HCT116 (cell line): ENCODE results near the gene FCHO2. TPM values are rescaled to one million over a fixed set of nuclear protein-coding genes. Genes with fewer than 3 reads are reported as not detected.

Experiments used
- ATAC-seq: fragments of 200-7000 bp; cut with Tn5 transposase; 2 replicates; pipeline ENCODE4 v1.9.1; 2020; ENCODE audit warnings: mild to moderate bottlenecking, moderate library complexity
- BruUV-seq: library from RNA; stranded (reverse); fragments of 400-500 nt; replicated peaks from 2 replicates; lab custom pipeline; 2021; lab: Mats Ljungman, UMichigan
- CTCF ChIA-PET: fragments of 300-600 bp; sonication (Branson Sonifier 250); formaldehyde crosslinking; loops from one replicate; lab custom pipeline; 2021; ENCODE audit warnings: antibody characterized with exemption; lab: Charles Lee
- POLR2A ChIA-PET: fragments of 300-600, 350-600 bp; sonication (Branson Sonifier 250); formaldehyde crosslinking; loops from one replicate; lab custom pipeline; 2021; ENCODE audit warnings: antibody characterized with exemption; lab: Charles Lee
- RAD21 ChIA-PET, 2 experiments: fragments of 300-600 bp; sonication (Branson Sonifier 250); formaldehyde crosslinking; loops; one replicate each; lab custom pipeline; 2023; ENCODE audit warnings: low total read pairs in 2 of 2; ENCODE audit not compliant: uncharacterized antibody in 2 of 2, unreplicated experiment in 2 of 2, low non-redundant PET in 1 of 2; lab: Charles Lee
- DNase-seq: peaks from one replicate; pipeline ENCODE4 v3.0.0-alpha.2; 2010; ENCODE audit warnings: low read depth, low spot score
- H2AFZ ChIP-seq: fragments of 200-600 bp; shearing (Covaris generic), sonication (generic); 2 replicates; pipeline ENCODE4 v1.6.1; 2017; ENCODE audit warnings: low read depth, mixed run types, mixed read lengths, antibody characterized with exemption, low read length; ENCODE audit not compliant: poor library complexity, severe bottlenecking
- H3K27ac ChIP-seq: 2 replicates; pipeline ENCODE4 v1.5.1; 2012; ENCODE audit warnings: low read depth, low read length
- H3K27me3 ChIP-seq: fragments of 200-600 bp; sonication (generic); 2 replicates; pipeline ENCODE4 v1.6.1; 2016; ENCODE audit warnings: mixed run types, low read length, mixed read lengths; ENCODE audit not compliant: insufficient read depth
- H3K36me3 ChIP-seq, 2 experiments: fragments of 200-500 bp in 1 of 2; fragments of 200-600 bp in 1 of 2; sonication (Bioruptor generic) in 1 of 2; sonication (generic) in 1 of 2; 2 replicates each; pipeline versions ENCODE4 v1.5.1 to v1.6.1; 2014 to 2016; ENCODE audit warnings: low read length in 2 of 2, inconsistent platforms in 1 of 2, mixed read lengths in 1 of 2, mixed run types in 1 of 2; ENCODE audit not compliant: insufficient read depth in 2 of 2, control insufficient read depth in 1 of 2
- H3K4me1 ChIP-seq, 2 experiments: fragments of 200-600 bp in 1 of 2; sonication (generic) in 1 of 2; 2 replicates each; pipeline versions ENCODE4 v1.5.1 to v1.6.1; 2012 to 2017; ENCODE audit warnings: low read length in 2 of 2, inconsistent platforms in 1 of 2, mild to moderate bottlenecking in 1 of 2, mixed read lengths in 1 of 2, mixed run types in 1 of 2, moderate library complexity in 1 of 2; ENCODE audit not compliant: insufficient read depth in 2 of 2, control insufficient read depth in 1 of 2
- H3K4me2 ChIP-seq: fragments of 200-600 bp; sonication (generic); 2 replicates; pipeline ENCODE4 v1.6.1; 2017; ENCODE audit warnings: mixed run types, low read length, mixed read lengths
- H3K4me3 ChIP-seq, 2 experiments: fragments of 200-600 bp in 1 of 2; sonication (generic) in 1 of 2; replicated peaks in 1 of 2; 2 replicates each; pipeline ENCODE4 v1.5.1; 2011 to 2016; ENCODE audit warnings: low read length in 2 of 2, control low read depth in 1 of 2, low read depth in 1 of 2, mild to moderate bottlenecking in 1 of 2, mixed read lengths in 1 of 2, mixed run types in 1 of 2
- H3K79me2 ChIP-seq: fragments of 200-600 bp; sonication (generic); 2 replicates; pipeline ENCODE4 v1.6.1; 2017; ENCODE audit warnings: mild to moderate bottlenecking, mixed run types, low read length, moderate library complexity, mixed read lengths; ENCODE audit not compliant: insufficient read depth
- H3K9ac ChIP-seq: fragments of 200-600 bp; sonication (generic); 2 replicates; pipeline ENCODE4 v1.6.1; 2016; ENCODE audit warnings: low read length, mixed read lengths
- H3K9me2 ChIP-seq: fragments of 200-600 bp; sonication (generic), shearing (Covaris generic); 2 replicates; pipeline ENCODE4 v1.6.1; 2017; ENCODE audit warnings: mixed run types, mild to moderate bottlenecking, moderate library complexity; ENCODE audit not compliant: insufficient read depth
- H3K9me3 ChIP-seq, 2 experiments: fragments of 200-500 bp in 1 of 2; fragments of 200-600 bp in 1 of 2; sonication (Bioruptor generic) in 1 of 2; sonication (generic) in 1 of 2; 2 replicates each; pipeline ENCODE4 v1.6.1; 2014 to 2017; ENCODE audit warnings: low read length in 2 of 2, mixed read lengths in 2 of 2, inconsistent platforms in 1 of 2, low read depth in 1 of 2, mild to moderate bottlenecking in 1 of 2, mixed run types in 1 of 2, moderate library complexity in 1 of 2; ENCODE audit not compliant: control insufficient read depth in 1 of 2, insufficient read depth in 1 of 2
- H4K20me1 ChIP-seq: fragments of 200-600 bp; sonication (generic), shearing (Covaris generic); 2 replicates; pipeline ENCODE4 v1.6.1; 2017; ENCODE audit warnings: mixed run types, mild to moderate bottlenecking, moderate library complexity; ENCODE audit not compliant: insufficient read depth
- ATF3 ChIP-seq: IDR thresholded peaks from 2 replicates; pipeline ENCODE4 v1.6.1; 2012
- CEBPB ChIP-seq: IDR thresholded peaks from 2 replicates; pipeline ENCODE4 v1.6.1; 2012; ENCODE audit warnings: low read depth
- EGR1 ChIP-seq: IDR thresholded peaks from 2 replicates; pipeline ENCODE4 v1.6.1; 2012; ENCODE audit warnings: low read depth
- ELF1 ChIP-seq: IDR thresholded peaks from 2 replicates; pipeline ENCODE4 v1.6.1; 2012; ENCODE audit warnings: low read depth, borderline replicate concordance
- EZH2 ChIP-seq: fragments of 200-600 bp; sonication (generic); IDR thresholded peaks from 2 replicates; pipeline ENCODE4 v1.6.1; 2017; ENCODE audit warnings: antibody characterized with exemption, mixed run types
- EZH2phosphoT487 ChIP-seq: fragments of 200-600 bp; IDR thresholded peaks from 2 replicates; pipeline ENCODE4 v1.6.1; 2018; ENCODE audit warnings: antibody characterized with exemption, borderline replicate concordance
- FOSL1 ChIP-seq: IDR thresholded peaks from 2 replicates; pipeline ENCODE4 v1.6.1; 2012; ENCODE audit warnings: low read depth
- JUND ChIP-seq: IDR thresholded peaks from 2 replicates; pipeline ENCODE4 v1.6.1; 2012
- MAX ChIP-seq: IDR thresholded peaks from 2 replicates; pipeline ENCODE4 v1.6.1; 2012
- POLR2AphosphoS5 ChIP-seq: IDR thresholded peaks from 2 replicates; pipeline ENCODE4 v1.6.1; 2011; ENCODE audit warnings: mild to moderate bottlenecking, low read depth, low read length, moderate library complexity
- RAD21 ChIP-seq: IDR thresholded peaks from 2 replicates; pipeline ENCODE4 v1.6.1; 2012; ENCODE audit warnings: low read depth, mild to moderate bottlenecking
- REST ChIP-seq: IDR thresholded peaks from 2 replicates; pipeline ENCODE4 v1.6.1; 2012; ENCODE audit warnings: low read depth
- SIN3A ChIP-seq: IDR thresholded peaks from 2 replicates; pipeline ENCODE4 v1.6.1; 2012; ENCODE audit warnings: low read depth
- SRF ChIP-seq: IDR thresholded peaks from 2 replicates; pipeline ENCODE4 v1.6.1; 2012; ENCODE audit warnings: low read depth
- ZBTB33 ChIP-seq: IDR thresholded peaks from 2 replicates; pipeline ENCODE4 v1.6.1; 2011; ENCODE audit warnings: mild to moderate bottlenecking, low read length, moderate library complexity; ENCODE audit not compliant: insufficient replicate concordance; ENCODE audit errors: extremely low read depth
- ZNF274 ChIP-seq: fragments of 200-500 bp; sonication (Bioruptor generic); IDR thresholded peaks from 2 replicates; pipeline ENCODE4 v1.6.1; 2014; ENCODE audit warnings: mild to moderate bottlenecking, low read depth, low read length, inconsistent platforms
- intact Hi-C: fragments of 100-400 bp; cut with micrococcal nuclease; formaldehyde crosslinking; loops from 2 replicates; pipeline ENCODE4 v1.10.0; 2022
- total RNA-seq: library from RNA; stranded (reverse); gene quantifications from one replicate; pipeline ENCODE4 v1.2.1, GENCODE V29; 2021; ENCODE audit not compliant: unreplicated experiment

Gene FCHO2
- total RNA-seq, 1 experiment from 2014 or later: 18.7 TPM

- ChIA-PET CTCF (no interaction called here), RAD21 (no interaction called here), POLR2A (no interaction called here)
- DNase-seq: no peak
- no peak for ATAC-seq
- Histone ChIP-seq H4K20me1 (no peaks in the 10 kb centered on the region), H3K27ac (no peak overlapping the region), H3K4me1 (no peaks in the 10 kb centered on the region), H3K4me3 (no peak overlapping the region), H3K36me3 (no peaks in the 10 kb centered on the region), H3K9ac (no peak overlapping the region), H3K27me3 (no peaks in the 10 kb centered on the region), H2AFZ (no peak overlapping the region), H3K4me2 (no peak overlapping the region), H3K9me3 (no peaks in the 10 kb centered on the region), H3K79me2 (no peaks in the 10 kb centered on the region), H3K9me2 (no peaks in the 10 kb centered on the region)
- TF ChIP-seq POLR2AphosphoS5 (no peak), JUND (no peak), ATF3 (no peak), ZNF274 (no peak), EZH2 (no peak), EGR1 (no peak), EZH2phosphoT487 (no peak), ELF1 (no peak), MAX (no peak), FOSL1 (no peak), RAD21 (no peak), SIN3A (no peak), CEBPB (no peak), ZBTB33 (no peak), REST (no peak), SRF (no peak)
- intact Hi-C loops: no loop called here
- no TSS peak for BruUV-seq
Observed at GRCh38 chr5:73007051-73007450, 51.2 kb downstream of the FCHO2 start.
